ENCODE measurements around the gene NFKB2.

NFKB2 gene

DNA sequence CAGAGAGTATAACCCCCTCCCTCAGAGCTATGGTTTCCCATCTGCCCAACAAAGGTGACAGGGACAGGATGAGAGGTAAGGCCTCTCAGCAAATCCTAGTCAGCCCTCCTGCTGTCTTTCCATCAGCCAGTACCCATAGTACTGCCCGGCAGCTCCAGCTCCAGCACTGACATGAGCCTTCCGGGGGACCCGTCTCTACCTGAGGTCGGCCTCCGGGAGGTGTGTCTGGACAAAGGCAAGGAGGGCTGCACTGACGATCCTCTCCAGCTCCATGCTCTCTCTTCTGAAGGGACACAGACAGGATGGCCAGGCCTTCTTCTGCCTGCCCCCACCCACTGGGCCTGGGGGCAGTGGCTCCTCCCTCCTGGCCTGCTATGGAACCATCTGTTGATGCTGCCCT lies 29.4 kb downstream of the NFKB2 start:
- no peak for DNase-seq

DNA sequence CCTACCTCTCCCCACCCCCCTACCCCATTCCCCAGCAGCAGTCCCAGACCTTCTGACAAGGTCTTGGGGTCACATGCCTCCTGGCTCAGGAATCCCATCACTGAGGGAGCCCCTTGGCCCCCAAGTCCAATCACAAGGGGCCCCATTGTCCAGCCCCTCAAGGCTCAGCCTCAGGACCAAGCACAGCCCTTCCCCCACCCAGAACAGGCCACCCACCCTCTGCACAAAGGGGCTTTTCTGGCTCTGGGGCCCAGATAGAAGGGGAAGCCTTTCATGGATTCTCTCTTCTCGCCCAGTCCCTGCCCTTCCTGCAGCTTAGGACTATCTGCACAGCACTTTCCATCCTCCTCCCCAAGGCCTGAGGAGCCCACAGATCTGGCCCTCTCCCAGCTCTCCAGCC lies 29.9 kb downstream of the NFKB2 start:
- DNase-seq = no peak

DNA sequence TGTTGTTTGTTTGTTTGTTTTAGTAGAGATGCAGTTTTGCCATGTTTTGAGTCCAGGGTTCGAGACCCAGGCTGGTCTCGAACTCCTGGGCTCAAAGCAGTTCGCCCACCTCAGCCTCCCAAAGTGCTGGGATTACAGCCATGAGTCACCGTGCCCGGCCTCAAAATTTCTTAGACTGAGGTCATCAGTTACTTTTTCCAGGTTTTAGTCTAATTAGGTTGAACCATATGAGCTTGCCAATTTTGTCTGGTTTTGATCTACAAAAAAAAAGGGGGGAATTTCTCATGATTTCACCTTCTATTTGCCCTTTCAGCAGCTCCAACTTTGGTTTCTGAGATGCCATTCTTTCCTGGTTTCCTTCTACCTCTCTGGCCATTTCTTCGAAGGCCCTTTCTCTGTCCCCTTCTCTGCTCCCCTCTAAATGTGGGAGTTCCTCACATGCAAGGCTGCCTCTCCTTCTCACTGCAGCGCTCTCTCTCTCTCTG lies 31.3 kb downstream of the NFKB2 start:
- no peak for DNase-seq

DNA sequence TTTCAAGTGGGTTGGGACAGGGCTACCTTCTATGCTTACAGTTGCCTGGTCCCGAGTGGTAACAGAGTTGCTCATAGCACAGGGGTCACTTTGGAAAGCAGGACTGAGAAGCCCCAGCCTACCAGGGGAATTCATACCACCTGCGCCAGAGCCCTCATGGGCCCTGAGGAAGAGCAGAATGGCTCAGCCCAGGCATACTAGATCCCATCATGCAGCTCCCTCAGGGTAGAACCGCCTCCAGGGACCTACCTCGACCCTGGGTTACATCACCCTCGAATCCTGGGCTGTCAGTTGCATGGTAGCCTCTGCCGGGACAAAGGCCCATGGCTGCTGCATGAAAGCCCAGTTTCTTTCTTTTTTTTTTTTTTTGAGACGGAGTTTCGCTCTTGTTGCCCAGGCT lies 34.0 kb downstream of the NFKB2 start:
- no peak for DNase-seq

DNA sequence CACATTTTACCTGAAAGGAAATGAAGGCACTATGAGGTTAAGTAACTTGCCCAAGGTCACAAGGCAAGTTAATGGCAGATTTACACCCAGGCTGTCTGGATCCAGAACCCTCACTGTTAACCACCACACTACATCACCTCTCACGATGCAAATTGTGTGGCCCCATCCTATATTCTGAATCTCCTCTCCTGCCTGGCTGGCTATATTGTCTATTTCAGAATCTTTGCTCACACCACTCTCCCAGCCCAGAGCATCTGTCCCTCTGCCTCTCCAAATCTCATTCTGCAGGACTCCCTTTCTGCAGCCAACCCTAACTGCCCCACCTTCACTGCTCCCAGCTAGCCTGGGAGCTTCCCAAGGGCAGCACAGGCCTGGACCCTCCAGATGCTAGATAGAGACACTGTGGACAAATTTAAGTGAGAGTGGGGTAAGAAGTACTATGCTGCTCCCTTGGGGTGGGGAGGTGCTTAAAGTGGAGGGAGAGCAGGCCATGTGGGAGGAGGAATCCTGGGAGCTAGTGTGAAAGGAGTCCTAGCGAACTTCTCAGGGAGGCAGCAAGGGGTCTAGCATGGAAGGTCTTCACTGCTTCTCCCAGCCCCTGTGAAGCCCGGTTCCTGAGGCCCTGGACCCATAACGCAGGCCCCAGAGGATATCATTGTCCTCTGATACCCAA lies 36.1 kb downstream of the NFKB2 start:
- peak; percentile 15 for DNase-seq

DNA sequence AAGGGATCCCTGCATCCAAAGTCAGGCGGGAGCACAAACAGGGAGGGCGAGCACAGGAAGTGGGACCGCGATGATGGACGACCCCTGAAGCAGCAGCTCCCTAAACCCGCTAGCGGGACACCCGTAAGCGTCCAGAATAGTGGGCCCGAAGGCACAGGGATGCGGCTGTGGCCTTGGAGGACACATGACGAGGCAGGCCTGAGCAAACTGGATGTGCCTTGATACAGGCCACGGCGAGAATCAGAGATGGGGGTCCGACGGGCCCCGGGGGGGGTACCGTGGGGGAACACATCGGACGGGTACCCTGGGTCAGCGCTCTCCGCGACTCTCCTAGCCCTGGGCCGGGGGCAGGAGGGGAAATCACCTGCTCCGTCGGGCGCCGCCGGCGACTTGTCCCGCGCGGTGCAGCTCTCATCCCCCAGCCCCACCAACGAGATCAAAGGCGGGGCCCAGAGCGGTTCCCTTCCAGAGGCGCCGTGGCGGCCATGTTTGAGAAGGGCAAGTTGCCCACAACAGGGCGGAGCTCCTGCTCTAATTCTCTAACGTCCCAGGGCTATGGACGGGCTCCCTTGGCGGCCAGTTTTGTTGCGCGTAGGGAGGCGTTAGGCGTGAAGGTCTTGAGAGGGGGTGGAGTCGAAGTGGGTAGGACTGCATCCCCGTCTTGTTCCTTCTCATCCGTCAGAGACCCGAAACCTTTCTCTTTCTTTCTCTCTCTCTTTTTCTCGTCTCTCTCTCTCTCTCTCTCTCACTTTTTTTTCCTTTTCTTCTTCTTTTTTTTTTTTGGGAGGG lies 36.9 kb downstream of the NFKB2 start, which contains the start of gene CUEDC2:
CUEDC2 (minus strand) TSS at position 413 of the 789 bp plus-strand sequence. CDS start 7,386 bp downstream, outside the sequence.
- DNase-seq = peak; percentile 98

DNA sequence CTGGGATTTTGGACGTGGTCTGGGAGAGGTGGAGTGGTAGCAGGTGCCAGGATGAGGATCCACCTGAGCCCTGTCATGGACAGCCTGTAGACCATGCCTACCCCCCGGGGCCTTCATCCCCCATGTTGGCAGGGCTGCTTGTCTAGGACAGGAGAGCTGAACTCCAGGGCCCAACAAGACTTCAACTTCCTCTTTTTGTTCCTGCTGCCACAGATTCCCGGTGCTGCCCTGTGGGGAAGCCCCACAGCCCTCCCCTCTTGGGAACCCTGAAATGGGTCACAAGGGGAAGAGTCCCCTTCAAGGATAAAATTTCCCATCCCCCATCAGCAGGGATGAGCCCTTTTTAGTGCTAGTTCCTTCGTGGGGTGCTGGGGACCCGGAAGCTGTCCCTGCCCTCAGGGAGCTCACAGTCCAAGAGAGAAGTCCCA lies 38.1 kb downstream of the NFKB2 start:
- DNase-seq = no peak

DNA sequence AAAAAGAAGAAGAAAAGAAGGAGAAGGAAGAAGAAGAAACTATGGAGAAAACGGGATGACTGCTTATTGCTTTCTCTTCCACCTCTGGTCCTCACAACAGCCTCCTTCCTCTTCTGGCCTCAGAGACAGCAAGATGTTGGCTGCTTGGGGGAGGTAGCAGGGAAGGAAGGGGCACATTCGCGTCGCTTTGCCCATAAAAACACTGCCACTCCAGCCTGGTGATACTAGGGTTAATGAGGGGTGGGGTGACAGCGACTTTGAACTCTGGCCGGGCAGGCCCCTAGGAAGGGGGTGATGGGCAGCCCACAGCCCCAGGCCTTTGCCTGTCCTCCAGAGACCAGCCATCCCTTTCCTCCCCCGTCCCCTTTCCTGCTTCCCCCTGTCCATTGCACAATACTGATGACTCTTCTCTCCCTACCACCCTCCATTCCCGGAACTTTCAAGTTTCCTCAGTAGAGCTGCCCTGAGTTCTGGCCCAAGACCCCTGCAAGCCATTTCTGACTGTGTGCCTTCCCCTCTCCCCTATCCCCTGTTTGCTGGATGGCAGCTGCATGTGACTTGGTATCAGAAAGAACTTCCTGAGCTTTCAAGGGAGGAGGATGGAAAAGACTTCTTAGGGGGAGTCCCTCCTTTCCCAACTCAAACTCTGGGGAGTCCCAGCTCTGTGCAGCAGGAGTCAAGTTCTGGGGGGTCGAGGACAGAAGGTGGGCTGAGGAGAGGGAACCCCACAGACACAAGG lies 39.1 kb downstream of the NFKB2 start:
- no peak for DNase-seq

DNA sequence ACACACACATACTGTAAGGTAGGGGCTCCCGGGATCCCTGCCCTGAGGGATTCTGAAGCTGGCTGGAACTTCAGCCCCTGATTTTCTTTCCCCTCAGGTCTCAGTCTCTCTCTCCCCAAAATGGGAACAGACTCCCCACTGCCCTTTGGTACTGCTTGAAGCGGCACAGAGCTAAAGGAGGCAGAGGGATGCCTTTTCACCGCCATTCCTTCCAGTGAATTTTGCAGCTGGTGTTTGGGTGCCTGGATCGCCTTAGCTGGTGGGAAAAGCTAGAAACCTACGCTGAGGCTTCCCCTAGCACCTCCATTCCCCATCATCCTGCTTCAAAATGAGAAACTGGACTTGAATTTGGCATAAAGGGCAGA lies 39.6 kb downstream of the NFKB2 start:
- no peak for DNase-seq

DNA sequence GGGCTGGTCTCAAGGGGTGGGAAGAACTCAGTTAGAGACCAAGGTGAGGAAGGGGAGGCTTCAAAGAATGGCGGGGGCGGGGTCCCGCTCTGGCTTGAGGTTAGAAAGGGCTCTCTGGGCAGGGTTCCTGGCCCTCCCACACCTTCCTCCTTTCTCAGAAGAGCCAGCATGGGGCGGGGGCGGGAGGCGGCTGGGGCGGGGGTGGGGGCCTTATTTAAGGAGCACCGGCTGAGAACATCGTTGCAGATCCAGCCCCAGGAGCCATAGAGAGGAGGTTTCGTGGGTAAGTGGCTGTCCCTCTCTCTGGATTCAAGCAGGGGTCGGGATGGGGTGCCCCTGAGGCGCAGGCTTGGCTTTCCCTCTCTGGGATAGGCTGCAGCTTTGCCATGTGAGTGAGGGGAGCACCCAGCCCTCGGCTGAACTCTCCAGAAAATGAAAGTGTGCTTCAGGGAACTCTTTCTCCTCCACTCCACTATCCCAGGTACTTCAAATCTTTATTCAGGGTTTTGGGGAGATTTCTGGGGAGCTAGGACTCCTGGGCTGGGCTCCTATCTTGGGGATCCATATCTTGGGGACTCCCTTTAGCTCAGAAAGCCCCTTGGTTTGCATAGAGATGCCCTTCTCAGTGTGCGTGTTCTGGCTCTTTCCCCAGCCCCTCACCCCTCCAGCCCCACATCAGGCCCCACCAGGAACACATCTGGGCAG lies 40.2 kb downstream of the NFKB2 start:
- peak; percentile 74 for DNase-seq

DNA sequence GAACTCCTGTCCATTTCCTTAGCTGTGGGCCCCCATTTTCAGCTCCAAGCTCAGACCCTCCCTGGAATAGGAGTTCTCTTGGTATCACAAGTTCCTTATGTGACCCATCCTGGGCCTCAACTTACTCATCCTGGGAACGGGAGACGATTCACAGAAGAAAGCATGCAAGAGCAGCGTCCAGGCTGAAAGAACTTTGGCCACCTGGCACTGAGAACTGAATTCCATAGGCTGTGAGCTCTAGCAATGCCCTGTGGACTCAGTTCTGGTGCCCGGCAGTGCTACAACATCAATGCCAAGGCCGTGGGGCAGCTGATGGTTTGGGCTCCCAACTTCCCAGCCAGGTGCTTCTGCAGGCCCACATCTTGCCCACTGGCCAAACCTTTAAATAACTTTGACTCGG lies 40.8 kb downstream of the NFKB2 start:
- no peak for DNase-seq

DNA sequence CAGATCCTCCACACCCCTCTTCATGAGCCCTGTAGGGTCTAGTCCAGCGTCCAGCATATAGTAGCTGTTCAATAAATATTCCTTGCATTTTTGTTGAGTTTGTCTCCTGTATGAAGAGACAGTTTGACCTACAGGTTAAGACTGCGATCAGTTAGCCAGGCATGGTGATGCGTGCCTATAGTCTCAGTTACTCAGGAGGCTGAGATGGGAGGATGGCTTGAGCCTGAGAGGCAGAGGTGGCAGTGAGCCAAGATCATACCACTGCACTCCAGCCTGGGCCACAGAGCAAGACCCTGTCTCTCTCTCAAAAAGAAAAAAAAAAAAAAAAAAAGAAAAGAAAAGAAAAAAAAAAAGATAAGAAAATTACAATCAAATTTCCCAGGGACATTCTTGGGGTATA lies 42.0 kb downstream of the NFKB2 start:
- no peak for DNase-seq

DNA sequence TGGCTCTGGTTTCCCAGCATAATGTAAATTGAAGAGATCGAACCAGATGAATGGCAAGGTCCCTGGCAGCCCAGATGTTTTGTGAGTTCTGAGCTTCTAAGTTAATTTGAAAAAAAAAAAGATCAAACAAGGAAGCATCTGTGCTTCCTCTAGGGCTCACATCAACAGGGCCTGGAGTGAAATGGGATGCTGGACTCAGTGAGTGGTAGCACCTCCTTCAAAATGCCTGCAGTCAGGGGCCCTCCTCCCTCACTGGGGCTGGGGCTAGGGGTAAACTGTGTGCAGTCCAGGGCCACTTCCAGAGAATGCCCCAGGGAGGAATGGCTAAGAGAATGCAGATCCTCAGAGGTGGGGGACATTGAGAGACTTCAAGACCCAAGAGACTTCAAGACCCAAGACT lies 42.9 kb downstream of the NFKB2 start:
- no peak for DNase-seq

DNA sequence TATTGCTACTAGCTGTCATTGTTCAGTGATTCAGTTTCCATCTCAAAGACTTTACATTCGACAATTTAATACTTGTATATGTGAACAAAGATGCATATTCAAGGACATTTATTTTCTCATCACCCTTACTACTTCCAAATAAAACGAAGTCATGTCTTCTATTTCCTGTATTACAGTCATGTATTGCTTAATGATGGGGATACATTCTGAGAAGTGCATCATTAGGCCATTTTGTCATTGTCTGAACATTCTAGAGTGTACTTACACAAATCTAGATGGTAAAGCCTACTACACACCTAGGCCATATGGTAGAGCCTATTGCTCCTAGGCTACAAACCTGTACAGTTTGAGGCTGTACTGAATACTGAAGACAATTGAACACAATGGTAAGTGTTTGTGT lies 49.3 kb downstream of the NFKB2 start:
- DNase-seq = no peak

DNA sequence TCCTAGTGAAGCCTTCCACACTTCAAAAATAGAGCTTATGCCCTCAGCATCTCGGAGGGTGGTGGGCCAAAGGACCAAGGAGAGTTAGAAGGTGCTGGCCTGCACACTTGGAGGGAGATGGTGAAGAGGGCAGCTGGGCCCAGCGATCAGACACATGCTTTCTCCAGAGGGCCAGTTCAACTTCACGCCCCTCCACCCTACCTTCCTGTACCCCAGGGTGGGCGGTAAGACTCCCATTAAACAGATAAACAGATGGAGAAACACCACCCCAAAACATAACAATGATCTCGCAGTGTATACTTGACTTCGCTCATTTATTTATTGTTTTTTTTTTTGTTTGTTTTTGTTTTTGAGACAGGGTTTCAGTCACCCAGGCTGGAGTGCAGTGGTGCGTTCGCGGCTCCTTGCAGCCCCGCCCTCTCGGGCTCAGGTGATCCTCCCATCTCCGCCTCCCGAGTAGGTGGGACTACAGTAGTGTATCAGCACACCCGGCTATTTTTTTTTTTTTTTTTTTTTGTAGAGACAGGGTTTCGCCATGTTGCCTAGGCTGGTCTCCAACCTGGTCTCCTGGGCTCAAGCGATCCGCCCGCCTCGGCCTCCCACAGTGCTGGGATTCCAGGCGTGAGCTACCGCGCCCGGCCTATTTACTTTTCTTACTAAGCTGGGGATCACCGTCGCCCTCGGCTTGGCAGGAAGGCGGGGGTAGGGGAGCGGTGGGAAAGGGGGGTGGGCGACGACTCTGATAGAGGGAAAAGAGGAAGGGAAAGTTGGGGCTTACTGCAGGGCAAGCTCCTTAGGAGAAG lies 54.0 kb downstream of the NFKB2 start:
- DNase-seq = peak; percentile 93

DNA sequence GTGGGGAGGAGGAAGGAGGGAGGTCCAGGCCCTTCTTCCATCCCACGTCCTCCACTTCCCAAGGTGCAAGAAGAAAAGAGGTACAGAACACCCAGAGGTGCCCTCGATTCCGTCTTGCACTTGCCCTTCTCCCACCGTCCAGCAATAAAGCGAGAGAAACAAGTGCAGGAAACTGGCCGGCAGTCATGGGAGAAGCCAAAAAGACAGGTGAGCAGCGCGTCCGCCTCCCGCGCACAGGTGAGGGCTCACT lies 54.5 kb downstream of the NFKB2 start:
- no peak for DNase-seq

DNA sequence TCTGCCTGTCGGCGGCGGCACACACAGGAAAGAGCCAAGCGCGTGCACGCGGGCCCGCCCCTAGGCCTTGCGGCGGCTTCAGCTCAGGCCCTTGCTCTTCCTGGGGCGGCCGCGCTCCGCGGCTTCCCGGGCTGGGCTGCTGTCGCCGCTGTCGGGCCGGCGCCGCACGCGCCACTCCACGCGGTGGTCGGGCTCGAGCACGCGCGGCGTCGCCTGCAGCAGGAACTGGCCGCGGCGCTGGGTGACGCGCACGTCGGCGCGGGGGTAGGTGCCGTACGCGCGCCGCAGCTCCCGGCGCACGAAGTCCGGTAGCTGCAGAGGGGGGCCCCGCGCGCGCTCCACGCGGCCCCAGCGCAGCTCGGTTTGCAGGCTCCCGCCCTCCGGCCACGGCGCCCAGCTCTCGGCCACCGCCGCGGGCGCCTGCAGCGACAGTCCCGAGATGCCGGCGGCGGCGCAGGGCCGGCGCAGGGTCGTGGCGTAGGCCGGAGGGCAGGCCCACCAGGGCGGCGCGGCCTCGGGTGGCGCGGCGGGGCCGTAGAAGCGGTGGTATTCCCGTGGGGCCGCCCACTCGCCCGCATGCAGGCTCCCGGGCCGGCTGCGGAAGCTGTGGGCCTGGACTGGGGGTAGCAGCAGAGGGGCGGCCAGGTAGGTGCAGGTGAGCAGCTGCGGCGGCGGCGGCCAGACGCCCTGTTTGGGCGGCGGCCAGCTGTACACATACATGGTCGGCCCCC lies 55.0 kb downstream of the NFKB2 start:
- DNase-seq = peak; percentile 89

DNA sequence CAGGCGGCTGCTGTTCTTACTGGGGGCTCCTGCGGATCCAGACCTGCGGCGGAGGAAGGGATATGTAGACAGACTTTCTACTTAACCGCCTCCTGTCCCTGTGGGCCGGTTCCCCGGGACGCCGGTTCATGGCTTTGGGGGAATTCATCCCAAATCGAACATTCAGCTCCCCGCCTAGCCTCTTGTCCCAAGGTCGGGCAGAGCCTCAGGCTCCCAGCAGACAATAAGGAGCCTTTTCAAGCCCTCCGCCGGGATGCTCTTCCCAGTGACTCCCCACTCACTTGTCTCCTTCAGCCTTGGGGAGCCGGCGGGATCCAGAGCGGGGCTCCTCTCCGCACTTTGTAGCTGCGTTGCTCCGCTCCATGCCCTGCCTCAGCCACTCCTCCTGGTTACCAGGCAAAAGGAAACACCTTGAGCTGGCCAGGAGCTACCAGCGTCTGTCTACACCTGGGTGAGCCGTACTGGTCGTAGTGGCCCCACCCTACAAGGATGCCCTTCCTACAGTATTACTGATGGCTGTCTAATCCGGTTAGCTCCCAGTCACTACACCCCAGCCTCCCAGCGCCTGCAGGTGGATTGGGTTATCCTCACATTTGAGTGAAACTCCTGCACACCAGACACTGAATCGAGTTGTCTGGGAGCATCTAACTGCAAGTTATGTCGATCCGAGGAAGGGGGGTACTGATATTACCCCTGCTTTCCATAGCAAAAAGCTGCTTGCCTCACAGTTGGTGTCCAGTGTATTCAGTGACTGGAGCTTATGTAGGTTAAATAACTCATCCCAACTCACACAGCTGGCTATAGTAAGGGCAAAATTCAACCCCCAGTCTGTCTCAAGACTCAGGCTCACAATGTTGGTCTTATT lies 55.8 kb downstream of the NFKB2 start, which contains the start of gene C10orf95:
C10orf95 (minus strand) TSS at position 439 of the 865 bp plus-strand sequence. CDS start 450 bp downstream, outside the sequence.
- no peak for DNase-seq
